HFFc6 (cell line): ENCODE data around the gene ANTXRL. TPM values are rescaled to one million over a fixed set of nuclear protein-coding genes. Genes with fewer than 3 reads are reported as not detected.
"Not testable (repeated sequence)": the region's sequence is repeated elsewhere in the genome, so short reads cannot be mapped to it uniquely, and the experiment has no call there.

Experiments used
- DNase-seq: peaks from one replicate; pipeline ENCODE4 v3.0.0-alpha.2; 2018
- H3K27ac Mint-ChIP-seq: 2 replicates; pipeline ENCODE4 v1.8.0; 2020; ENCODE audit warnings: mild to moderate bottlenecking, mixed read lengths
- H3K27me3 Mint-ChIP-seq: 2 replicates; pipeline ENCODE4 v1.8.0; 2021; ENCODE audit warnings: mild to moderate bottlenecking, moderate library complexity, mixed read lengths; ENCODE audit not compliant: insufficient read depth
- H3K36me3 Mint-ChIP-seq: 2 replicates; pipeline ENCODE4 v1.8.0; 2021; ENCODE audit warnings: low read depth, mixed read lengths
- H3K4me1 Mint-ChIP-seq: 2 replicates; pipeline ENCODE4 v1.8.0; 2020; ENCODE audit warnings: low read depth, mixed read lengths
- H3K4me3 Mint-ChIP-seq: 2 replicates; pipeline ENCODE4 v1.8.0; 2020; ENCODE audit warnings: mild to moderate bottlenecking, moderate library complexity, mixed read lengths
- H3K9me3 Mint-ChIP-seq: 2 replicates; pipeline ENCODE4 v1.8.0; 2020; ENCODE audit warnings: mild to moderate bottlenecking, mixed read lengths
- total RNA-seq, 6 experiments: library from RNA; stranded (reverse); fragmentation: NEBNext Ultra II Directional; extraction: Animal tissue kit (Norgen Biotek cat#: 25700); gene quantifications; 2 replicates in 1 of 6; 3 replicates in 5 of 6; pipeline ENCODE4 v1.2.3, GENCODE V29; 2021
- TF ChIP-seq, protein P1 (sequence below): fragments of 200-600 bp; sonication (generic); IDR thresholded peaks from 2 replicates; pipeline ENCODE4 v1.5.0; 2021; ENCODE audit warnings: antibody characterized with exemption, mild to moderate bottlenecking

The ANTXRL gene
- total RNA-seq, 6 experiments from 2014 or later = not detected

DNA sequence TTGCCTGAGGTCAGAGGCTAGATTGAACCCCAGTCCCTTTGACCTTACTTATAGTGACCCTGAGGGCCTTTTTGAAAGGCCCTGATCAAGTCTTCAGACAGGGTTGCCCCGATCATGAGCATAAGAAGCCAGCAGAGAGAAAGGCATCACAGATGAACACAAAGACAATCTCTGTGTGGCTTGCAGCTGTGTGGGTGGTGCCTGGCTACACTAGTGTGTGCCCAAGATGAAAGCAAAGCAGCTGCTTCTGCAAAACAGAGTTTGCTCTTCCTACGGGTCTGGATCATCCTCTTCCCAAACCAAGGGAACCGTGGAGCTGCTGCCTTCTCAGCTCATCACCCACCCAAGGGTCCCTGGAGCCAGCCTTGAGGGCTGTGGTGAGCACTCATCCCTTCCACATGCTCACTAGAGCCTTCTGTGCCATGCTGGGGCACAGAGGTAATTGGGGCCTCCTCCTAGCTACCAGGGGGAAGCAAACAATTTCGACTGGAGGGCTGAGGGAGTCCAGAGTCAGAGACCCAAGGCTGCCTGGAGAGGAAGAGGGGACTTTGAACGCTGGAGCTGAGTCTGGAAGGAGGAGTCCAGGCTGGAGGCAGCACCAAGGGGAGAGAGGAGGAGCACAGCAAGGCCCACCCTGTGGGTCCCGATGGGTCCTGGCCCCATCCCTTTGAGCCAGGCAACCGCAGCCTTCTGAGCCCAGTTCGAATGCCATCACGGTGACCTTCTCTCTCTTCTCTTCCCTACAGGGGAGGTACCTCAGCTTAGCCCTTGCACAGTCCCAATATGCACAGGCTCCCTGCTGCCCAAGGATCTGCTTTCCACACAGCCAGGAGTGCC lies 42.3 kb downstream of the ANTXRL start:
- Mint-ChIP-seq H3K27me3 (peaks cover 31% of the 10 kb centered on the region), H3K4me3 (no peak overlapping the region), H3K9me3 (no peaks in the 10 kb centered on the region), H3K36me3 (no peaks in the 10 kb centered on the region), H3K4me1 (peaks cover 13% of the 10 kb centered on the region), H3K27ac (no peak overlapping the region)
- no peak for DNase-seq
- TF ChIP-seq, protein P1, sequence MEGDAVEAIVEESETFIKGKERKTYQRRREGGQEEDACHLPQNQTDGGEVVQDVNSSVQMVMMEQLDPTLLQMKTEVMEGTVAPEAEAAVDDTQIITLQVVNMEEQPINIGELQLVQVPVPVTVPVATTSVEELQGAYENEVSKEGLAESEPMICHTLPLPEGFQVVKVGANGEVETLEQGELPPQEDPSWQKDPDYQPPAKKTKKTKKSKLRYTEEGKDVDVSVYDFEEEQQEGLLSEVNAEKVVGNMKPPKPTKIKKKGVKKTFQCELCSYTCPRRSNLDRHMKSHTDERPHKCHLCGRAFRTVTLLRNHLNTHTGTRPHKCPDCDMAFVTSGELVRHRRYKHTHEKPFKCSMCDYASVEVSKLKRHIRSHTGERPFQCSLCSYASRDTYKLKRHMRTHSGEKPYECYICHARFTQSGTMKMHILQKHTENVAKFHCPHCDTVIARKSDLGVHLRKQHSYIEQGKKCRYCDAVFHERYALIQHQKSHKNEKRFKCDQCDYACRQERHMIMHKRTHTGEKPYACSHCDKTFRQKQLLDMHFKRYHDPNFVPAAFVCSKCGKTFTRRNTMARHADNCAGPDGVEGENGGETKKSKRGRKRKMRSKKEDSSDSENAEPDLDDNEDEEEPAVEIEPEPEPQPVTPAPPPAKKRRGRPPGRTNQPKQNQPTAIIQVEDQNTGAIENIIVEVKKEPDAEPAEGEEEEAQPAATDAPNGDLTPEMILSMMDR = no peak

DNA sequence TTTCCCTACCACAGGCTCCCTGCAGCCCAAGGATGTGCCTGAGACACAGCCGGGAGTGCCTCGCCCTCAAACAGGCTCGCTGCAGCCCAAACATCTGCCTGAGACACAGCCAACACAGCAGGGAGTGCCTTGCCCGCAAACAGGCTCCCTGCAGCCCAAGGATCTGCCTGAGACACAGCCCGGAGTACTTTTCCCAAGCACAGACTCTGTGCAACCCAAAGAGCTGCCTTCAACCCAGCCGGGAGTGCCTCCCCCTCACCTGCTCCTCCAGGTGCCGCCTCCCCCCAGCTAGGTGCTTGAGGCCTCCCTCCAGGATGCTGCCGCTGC lies 42.9 kb downstream of the ANTXRL start:
- no peak overlapping the region for H3K27ac Mint-ChIP-seq
- H3K4me1 Mint-ChIP-seq = peaks cover 13% of the 10 kb centered on the region
- H3K36me3 Mint-ChIP-seq = no peaks in the 10 kb centered on the region
- no peaks in the 10 kb centered on the region for H3K9me3 Mint-ChIP-seq
- H3K27me3 Mint-ChIP-seq = peaks cover 31% of the 10 kb centered on the region
- H3K4me3 Mint-ChIP-seq = no peak overlapping the region
- DNase-seq = no peak
- TF ChIP-seq, protein P1 = no peak

DNA sequence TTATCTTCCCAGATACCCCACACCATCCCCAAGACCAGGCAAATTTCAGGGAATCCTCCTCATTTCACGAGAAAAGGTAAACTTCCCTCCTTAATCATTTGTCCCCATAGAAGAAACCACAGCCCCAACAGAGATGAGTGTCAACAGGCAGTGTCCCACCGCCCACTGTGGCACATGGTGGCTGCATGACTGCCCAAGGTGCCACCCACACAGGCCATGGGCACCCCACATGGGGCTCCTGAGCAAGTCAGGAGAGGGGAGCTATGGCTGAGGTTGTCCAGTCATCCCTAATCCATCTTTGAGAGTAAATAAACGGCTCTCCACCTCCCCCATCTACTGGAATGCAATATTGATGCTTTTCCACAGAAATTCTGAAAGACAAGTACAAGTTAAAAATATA lies 44.1 kb downstream of the ANTXRL start:
- no peak for DNase-seq
- Mint-ChIP-seq H3K27me3 (peaks cover 31% of the 10 kb centered on the region), H3K4me1 (peaks cover 5% of the 10 kb centered on the region), H3K36me3 (no peaks in the 10 kb centered on the region), H3K27ac (no peak overlapping the region), H3K9me3 (no peaks in the 10 kb centered on the region), H3K4me3 (no peak overlapping the region)
- TF ChIP-seq, protein P1 = no peak

DNA sequence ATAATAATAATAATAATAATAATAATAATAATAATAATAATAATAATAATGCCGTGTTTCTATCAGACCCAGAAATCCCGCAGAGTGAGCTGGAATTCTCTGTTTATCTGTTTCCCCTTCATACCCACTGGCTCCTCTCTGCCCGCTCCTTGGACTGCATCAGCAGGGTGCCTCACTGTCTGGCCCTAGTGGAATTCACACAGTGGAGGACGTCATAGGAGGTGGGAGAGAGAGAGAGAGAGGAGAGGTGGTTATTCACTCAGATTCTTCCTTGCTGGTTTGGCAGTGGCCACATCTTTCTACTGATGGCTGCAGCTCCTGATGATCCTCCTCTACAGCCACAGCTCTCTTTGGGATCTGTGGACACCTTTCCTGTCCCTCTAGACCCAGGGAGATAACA lies 78.7 kb downstream of the ANTXRL start:
- not testable (repeated sequence) for H3K4me3 Mint-ChIP-seq, H3K27ac Mint-ChIP-seq, H3K27me3 Mint-ChIP-seq, H3K36me3 Mint-ChIP-seq, H3K9me3 Mint-ChIP-seq, H3K4me1 Mint-ChIP-seq
- peak; percentile 16 for DNase-seq

DNA sequence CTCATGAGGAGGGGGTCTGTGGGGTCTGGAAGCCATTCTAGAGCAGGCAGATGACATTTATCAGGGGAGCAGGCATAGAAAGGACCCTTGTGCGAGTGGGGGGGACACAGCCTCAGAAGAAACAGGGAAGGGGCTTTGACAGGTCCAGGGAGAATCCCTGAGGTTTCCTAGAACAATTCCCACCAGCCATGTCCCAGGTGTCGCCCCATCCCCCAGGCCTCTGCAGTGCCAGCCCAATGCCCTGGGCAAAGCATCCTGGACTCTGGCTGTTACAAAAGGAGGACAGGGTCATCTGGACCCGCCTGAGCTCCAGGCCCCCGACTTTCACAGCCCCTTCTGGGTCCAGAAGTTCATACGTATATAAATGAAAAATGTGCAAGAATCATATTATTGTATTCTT lies 80.4 kb downstream of the ANTXRL start:
- not testable (repeated sequence) for H3K4me3 Mint-ChIP-seq

DNA sequence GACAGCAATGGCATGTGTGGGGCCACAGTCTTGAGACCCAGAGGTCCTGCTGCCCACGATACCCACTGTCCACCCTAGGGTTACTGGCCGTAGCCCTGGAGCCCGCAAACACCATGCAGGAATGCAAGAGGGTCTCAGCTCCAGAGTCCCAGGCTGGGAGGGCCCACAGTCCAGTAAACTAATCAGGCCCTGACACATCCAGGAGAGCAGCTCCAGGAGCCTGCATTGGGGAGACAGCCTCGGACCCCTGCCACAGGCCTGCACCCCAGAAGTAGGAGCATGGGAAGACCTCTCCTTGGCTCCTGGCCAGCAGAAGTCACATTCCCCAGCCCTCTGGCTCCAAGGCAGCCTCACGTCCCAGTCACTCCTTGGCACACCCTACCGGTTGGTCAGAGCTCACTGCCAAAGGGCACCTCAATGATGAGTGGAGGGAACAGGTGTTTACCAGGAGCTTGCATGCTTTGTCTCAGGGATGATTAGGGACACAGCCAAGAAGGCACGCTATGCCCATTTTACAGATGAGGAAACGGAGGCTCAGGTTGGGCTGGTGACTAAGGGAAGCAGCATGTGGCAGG lies 81.0 kb downstream of the ANTXRL start:
- not testable (repeated sequence) for H3K27ac Mint-ChIP-seq, H3K27me3 Mint-ChIP-seq, H3K9me3 Mint-ChIP-seq, H3K36me3 Mint-ChIP-seq, DNase-seq, H3K4me3 Mint-ChIP-seq, H3K4me1 Mint-ChIP-seq

More for the DNA sequence above, 80.4 kb downstream of the ANTXRL start:
- H3K4me1 Mint-ChIP-seq, H3K27ac Mint-ChIP-seq, H3K36me3 Mint-ChIP-seq, H3K9me3 Mint-ChIP-seq, H3K27me3 Mint-ChIP-seq, DNase-seq: not testable (repeated sequence)

DNA sequence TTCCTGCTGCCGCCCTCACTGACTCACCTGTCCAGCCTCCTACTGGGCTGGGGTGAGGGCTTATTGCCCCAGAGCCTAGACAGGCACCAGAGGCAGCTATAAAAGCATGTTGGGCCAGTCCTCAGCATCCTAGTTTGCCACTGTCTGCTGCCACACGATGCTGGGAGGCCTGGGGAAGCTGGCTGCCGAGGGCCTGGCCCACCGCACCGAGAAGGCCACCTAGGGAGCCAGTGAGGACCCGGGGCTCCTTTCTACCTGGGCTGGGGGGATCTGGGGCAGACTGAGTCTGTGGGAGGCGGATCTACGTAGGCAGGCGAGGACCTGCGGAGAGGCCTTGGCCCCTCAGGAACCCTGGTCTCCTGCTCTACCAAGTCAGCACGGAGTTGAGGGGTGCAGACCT lies 82.2 kb downstream of the ANTXRL start:
- not testable (repeated sequence) for H3K4me1 Mint-ChIP-seq, H3K27ac Mint-ChIP-seq, DNase-seq, H3K9me3 Mint-ChIP-seq, H3K4me3 Mint-ChIP-seq, H3K27me3 Mint-ChIP-seq, H3K36me3 Mint-ChIP-seq

DNA sequence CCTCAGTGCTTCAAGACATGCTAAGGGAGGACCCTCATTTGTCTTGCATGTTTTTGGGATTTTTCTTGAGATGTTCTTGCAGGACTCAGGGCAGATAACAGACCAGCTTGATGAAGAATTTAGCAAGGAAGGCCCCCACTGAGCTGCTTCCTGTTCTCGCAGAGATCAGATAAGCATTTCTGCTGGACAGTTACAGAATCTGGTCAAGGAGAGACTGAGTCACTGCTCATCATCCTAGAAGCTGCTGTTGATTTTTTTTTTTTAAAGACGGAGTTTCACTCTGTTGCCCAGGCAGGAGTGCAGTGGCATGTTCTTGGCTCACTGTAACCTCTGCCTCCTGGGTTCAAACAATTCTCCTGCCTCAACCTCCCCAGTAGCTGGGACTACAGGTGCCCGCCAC lies 87.6 kb downstream of the ANTXRL start:
- not testable (repeated sequence) for H3K4me3 Mint-ChIP-seq, H3K36me3 Mint-ChIP-seq, H3K27me3 Mint-ChIP-seq, H3K4me1 Mint-ChIP-seq, H3K9me3 Mint-ChIP-seq, H3K27ac Mint-ChIP-seq
- peak; percentile 50 for DNase-seq

DNA sequence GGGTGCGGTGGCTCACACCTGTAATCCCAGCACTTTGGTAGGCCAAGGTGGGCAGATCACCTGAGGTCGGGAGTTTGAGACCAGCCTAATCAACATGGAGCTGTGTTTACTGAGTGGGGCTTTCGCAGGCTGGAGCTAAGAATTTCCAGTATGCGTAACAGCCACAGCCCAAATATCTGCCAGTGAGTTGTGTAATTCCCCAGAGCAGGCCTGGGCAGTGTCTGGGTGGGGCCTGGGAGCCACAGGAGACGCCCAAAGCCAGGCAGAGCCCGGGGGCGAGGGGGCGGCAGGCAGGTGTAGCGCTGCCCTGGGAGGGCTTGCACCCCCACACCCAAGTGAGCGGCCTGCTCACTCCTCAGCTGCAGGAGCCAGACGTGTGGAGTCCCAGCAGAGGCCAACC lies 88.6 kb downstream of the ANTXRL start, which contains the start of gene ANXA8L1:
Gene ANXA8L1 (plus strand): TSS at position 371 of the 400 bp plus-strand sequence. CDS start 76 bp downstream, outside the sequence.
- H3K36me3 Mint-ChIP-seq, H3K9me3 Mint-ChIP-seq, H3K4me3 Mint-ChIP-seq, H3K27ac Mint-ChIP-seq, H3K4me1 Mint-ChIP-seq, H3K27me3 Mint-ChIP-seq, DNase-seq: not testable (repeated sequence)

DNA sequence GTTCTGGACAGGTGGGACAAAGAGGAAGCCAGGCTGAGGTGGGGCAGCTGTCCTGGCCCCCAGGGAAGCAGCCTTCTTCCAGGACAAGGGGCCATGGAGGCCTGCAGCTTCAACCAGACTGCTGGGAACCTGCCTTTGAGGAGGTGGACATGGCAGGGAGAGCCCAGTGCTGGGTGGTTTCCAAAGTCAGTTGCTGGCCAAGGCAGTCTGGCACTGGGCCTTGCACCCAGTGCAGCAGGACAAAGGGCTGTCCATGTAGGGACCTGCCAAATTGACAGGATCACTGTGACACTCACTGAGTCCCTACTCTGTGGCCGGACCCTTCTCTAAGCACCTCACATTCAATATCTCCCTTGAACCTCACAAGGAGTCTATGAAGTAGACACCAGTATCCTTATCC lies 90.2 kb downstream of the ANTXRL start:
- not testable (repeated sequence) for H3K9me3 Mint-ChIP-seq, H3K4me3 Mint-ChIP-seq, H3K36me3 Mint-ChIP-seq, H3K27me3 Mint-ChIP-seq, H3K4me1 Mint-ChIP-seq, H3K27ac Mint-ChIP-seq, DNase-seq

DNA sequence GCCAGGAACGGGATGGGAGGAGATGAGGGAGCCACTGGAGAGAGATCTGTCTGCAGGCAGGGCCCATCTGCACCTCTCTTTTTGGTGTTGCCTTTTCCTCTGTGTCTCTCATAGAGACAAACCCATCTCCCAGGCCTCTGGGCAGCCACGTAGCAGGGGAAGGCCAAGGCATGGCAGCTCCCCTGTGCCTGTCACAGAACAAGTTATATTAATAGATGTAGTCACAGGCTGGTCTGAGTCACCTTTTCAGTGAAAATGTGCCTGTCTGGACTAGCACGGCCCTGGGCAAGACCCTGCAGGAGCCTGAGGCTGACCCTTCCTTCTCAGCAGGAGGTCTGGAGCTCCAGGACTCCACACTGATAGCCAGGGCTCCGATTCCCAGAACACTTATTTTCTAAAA lies 90.9 kb downstream of the ANTXRL start:
- H3K9me3 Mint-ChIP-seq, H3K27me3 Mint-ChIP-seq, H3K27ac Mint-ChIP-seq, DNase-seq, H3K36me3 Mint-ChIP-seq, H3K4me1 Mint-ChIP-seq, H3K4me3 Mint-ChIP-seq: not testable (repeated sequence)
